HG03139 (cell line): ENCODE results near the gene FOXO1.
"Not testable (repeated sequence)": the region's sequence is repeated elsewhere in the genome, so short reads cannot be mapped to it uniquely, and the experiment has no call there.

Source experiments
- ATAC-seq: cut with Tn5 transposase; IDR thresholded peaks from one replicate; pipeline ENCODE4 v1.9.1; 2021; ENCODE audit not compliant: unreplicated experiment

FOXO1 gene

DNA sequence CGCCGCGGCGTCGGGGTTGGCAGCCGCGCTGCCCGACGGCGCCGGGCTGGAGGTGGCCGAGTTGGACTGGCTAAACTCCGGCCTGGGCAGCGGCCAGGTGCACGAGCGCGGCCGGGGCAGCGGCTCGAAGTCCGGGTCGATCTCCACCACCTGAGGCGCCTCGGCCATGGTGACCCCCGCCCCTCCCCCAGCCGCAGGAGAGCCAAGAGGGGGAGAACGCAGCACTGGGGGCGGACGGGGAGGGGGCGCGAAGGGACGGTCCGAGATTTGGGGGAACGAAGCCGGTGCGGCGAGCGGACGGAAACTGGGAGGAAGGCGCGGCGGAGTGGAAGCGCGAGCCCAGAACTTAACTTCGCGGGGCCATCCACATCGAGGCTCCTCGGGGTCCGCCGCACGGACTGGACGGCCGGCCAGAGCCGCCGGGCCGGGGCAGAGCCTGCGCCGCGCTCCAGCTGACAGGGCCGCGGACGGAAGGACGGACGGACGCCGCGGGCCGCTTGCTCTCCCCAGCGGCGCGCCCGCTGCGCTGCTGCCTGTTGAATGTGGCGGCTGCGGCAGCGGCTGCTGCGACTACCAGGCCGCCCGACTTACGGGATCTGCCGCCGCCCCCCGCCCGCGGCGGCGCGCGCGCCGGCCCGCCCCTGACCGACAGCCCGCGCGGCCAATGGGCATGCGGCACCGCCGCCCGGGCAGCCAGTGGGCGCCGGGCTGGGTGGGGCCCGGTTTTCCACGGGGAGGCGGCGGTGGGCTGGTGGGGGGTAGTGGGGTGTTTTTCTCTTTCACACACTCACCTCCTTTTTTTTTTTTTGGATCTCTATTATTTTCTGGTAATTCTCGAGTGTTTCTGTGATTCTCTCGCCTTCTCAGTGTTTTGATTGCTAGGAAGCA lies at the start of gene FOXO1:
Gene FOXO1, minus strand, starts transcription at position 597 of the 888 bp plus-strand sequence. Its CDS starts 429 bp downstream, at position 168.
- peak; percentile 42 for ATAC-seq

DNA sequence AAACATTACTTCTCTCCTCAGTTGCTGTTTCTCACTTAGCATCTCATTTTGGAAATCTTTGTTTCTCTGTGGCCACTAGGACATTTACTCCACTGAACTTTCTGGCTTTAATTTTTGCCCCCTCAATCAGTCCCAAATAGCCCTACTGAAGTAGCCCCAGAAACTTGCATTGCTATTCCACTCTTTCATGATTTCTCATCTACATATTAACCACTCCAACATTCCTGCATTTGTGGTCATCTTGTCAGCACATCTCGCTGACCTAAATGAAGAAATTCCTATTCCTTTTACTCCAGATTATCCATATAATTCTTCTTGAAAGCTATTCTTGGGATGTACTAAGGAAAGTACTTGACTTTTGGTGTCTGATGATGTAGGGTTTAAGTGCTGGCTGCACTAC lies 48.0 kb upstream of the FOXO1 start:
- ATAC-seq = not testable (repeated sequence)

DNA sequence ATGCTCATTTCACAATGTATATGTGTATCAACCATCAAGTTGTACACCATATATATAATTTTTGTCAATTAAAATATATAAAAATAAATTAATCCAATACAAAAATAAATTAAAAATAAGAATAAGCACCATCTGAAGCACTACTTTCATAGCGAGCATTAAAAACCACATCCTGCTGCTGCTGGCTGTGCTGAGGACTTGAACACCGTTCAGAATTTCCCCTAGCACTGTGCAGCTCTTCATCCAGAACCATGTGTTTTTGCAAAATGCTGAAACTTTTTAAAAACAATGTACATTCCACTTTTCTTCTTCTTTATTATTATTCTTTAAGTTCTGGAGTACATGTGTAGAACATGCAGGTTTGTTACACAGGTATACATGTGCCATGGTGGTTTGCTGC lies 40.0 kb upstream of the FOXO1 start:
- ATAC-seq = no peak

DNA sequence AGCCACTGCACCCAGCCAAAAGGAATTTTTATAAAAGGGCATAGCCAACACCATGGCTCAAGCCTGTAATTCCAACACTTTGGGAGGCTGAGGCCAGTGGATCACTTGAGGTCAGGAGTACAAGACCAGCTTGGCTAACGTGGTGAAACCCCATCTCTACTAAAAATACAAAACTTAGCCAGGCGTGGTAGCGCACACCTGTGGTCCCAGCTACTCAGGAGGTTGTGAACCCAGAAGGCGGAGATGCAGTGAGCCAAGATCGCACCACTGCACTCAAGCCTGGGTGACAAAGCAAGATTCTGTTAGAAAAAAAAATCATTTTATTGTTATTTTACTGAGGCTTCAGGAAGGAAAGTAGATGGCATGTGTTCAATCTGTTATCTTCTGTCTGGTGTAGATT lies 31.3 kb upstream of the FOXO1 start:
- peak; percentile 57 for ATAC-seq

DNA sequence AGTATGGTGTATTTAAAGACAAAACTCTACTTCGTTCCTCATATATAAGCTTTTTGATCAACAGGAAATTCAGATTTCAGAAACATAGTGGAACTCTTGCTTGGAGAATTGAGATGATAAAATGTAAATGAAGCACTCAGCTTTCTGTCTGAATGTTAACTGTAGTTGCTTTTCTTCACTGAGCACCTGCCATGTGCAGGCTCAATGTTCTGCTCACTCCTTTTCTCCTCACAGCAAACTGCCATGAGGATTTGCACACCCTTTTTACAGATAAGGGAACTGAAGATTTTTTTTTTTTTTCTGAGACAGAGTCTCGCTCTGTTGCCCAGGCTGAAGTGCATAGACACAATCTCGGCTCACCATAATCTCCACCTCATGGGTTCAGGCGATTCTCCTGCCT lies 28.0 kb upstream of the FOXO1 start:
- ATAC-seq = no peak

DNA sequence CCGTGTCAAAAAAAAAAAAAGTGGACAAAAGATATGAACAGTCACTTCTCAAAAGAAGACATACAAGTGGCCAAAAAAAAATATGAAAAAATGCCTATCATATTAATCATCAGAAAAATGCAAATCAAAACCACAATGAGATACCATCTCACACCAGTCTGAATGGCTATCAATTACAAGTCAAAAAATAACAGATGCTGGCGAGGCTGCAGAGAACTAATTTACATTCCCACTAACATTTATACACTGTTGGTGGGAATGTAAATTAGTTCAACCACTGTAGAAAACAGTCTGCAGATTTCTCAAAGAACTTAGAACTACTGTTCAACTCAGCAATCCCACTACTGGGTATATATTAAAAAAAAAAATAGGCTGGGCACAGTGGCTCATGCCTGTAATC lies 26.5 kb upstream of the FOXO1 start:
- ATAC-seq = peak; percentile 37

DNA sequence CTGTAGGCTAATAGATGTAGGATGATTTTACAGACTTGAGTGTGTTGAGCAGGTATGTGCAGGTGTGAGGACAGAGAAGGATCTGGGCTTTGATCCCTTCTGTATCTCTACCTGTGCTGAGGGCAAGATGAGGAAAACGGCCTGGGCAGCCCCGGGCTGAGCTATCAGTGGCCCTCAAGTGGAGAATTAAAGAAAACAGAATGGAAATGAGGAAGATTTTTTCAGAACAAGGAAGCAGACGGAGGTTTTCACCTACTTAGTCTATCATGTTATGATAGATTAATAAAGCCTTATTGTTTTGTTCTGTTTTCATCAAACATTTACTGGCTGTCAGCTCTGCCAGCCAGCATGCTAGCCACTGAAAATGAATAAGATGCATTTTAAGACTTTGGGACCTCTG lies 22.3 kb upstream of the FOXO1 start:
- no peak for ATAC-seq

DNA sequence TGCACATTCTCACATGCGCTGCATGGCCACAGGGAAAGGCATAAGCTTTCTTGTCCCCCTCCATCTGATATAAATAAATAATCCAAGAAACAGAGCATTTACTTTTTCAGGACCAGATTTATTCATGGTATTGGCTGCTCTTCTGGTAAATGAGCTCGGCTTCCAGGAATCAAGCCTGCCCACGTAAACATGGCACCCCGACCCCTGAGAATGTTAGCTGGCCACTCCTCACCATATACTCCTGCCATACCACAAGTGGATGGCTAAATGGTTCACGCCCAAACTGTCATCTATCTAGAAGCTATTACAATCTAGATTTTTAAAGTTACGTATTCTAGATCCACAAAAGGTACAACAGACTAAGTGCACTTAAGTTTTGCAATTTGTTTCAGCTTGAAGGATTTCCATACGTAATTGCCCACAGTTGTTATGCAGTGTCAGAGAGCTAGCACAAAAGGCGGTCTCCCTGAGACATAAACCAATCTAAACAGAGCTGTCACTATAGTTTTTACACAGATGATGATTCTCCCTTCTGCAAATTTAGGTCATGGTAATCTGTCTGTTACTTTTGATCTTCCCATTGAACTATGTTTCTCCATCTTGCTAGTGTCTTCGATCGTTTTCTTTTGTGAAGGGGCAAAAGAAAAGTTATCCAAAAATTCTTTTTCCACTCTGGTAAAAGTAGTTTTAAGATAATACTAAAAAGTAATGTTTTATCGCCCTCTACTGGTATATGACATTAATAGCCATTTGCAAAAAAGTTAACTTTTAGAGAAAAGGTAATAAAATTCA lies 16.2 kb upstream of the FOXO1 start:
- ATAC-seq = no peak

DNA sequence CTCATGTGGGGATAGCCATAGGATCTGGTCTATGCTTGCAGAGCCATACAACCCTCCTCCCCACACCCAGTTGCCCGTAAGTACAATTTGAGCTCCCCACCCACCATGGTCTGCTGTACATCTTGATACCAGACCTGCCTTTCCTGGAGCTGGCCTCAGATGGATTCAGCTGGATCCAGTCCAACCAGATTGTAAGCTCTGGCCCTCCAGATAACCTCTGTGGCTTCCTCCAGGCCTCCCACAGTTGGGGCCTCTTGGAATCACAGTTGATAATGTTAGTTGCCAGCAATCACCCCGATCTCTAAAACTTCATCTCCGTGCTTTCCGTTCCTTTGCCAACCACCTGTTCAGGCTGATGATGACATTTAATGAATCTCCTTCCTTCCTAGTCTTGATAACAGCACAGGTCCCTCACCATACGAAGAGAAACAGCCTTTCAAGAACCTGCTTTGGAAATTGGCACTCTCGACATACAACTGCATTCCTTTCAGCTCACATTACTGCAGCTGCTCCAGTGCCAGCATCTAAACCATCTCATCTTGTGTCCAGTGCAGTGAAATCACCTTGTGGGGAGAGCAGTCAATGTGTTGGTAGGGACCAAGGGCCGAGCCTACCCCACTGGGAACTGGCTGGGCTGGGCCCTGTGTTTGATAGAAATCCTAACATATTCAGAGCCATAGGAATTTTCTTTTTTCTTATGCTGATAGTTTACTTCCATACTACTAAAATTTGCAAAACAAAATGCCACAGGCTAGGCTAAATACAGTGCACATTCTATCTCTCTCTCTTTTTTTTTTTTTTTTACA lies 15.1 kb upstream of the FOXO1 start:
- ATAC-seq = no peak

DNA sequence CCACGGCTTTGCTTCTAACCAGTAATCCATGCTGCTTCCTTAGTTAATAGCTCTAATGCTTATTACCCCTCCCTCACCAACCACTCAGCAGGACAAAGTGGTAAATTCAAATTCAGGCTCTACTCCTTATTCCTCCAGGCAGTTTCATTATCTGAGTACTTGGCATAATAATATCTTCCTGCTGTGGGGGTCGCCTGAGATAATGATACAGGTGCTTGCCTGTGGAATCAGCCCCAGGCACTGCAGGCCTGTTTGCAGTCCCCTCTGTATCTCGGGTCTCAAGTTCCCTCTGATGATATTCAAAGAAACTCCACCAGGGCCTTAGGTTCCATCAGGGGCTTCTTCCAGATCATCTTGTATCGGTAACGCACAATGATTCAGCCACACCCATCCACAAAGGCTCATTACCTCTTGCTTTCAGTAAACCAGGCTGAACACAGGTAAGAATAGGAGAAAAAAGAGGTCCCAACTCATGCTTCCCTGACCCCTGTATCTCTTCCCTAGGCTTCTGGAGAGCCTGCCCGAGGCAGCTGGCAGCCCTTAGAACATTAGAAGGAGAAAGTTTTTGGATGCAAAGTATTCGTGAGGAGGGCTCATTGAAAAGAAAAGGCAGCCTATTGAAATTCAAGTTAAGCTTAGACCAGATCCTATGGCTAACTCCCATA lies 14.3 kb upstream of the FOXO1 start:
- ATAC-seq = no peak

DNA sequence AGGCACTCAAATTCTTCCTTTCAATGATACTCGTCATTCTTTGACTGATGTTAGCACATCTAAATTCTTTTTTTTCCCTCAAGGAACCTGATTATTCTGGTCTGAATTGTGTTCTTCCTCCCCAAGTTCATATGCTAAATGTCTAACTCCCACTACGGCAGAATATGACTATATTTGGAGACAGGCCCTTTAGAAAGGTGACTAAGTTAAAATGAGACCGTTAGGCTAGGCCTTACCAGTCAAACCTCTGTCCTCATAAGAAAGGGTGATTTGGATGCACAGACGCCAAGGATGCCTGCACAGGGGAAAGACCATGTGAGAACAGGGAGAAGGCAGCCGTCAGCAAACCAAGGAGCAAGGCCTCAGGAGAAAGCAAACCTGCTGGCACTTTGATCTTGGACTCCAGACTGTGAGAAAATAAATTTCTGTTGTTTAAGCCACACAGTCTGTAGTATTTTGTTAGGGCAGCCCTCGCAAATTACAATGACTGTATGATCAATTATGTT lies 13.1 kb upstream of the FOXO1 start:
- no peak for ATAC-seq

DNA sequence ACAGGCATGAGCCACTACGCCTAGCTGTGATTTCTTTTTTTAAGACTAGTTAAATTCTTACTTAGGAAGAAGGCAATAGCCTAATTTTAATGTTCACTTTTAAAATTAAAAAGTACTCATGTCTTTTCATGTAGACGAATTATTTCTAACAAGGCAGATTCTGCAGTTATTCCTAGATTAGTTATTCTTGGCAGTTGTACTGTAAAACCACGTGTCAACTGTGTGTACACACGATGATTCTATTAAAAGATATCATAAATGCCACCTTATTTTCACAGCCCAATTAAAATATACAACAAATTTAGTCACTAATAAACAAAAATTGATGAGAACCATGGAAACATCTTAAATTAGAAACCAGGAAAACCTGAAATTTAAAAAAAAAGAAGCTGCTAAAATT lies 10.6 kb upstream of the FOXO1 start:
- no peak for ATAC-seq

DNA sequence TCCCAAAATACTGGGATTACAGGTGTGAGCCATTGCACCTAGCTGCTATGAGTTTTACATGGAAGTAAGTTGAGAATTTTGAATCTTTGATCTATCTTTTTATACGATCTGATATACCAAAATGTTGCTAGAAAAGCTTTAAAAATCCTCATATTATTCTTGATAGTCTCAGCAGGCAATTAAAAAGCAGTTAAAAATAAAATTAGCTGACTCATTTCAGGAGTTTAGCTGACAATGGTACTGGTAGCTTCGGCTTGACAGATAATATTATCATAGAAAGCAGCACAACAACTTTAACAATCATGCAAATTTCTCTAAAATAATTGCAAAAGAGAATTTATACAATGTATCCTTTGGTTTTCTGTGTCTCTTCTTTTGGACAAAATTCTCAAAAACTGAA lies 9.6 kb upstream of the FOXO1 start:
- no peak for ATAC-seq

DNA sequence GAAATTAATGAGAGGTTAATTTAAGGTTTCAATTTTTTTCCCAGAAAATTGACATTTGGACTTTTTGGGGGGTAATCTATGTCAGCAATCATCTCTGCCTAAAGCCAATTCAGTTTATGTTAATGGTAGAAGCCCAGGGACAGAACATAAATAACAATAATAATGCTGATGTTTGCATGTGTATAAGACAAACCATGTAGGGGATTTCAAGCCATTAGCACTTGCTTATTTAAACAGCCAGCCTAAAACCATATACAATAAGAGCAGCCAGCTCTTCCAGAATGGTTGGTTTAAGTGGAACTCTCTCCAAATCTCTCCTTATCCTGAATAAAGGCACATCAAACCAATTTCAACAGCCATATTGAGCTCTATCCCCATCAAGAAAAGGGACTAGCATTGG lies 7.0 kb upstream of the FOXO1 start:
- no peak for ATAC-seq

DNA sequence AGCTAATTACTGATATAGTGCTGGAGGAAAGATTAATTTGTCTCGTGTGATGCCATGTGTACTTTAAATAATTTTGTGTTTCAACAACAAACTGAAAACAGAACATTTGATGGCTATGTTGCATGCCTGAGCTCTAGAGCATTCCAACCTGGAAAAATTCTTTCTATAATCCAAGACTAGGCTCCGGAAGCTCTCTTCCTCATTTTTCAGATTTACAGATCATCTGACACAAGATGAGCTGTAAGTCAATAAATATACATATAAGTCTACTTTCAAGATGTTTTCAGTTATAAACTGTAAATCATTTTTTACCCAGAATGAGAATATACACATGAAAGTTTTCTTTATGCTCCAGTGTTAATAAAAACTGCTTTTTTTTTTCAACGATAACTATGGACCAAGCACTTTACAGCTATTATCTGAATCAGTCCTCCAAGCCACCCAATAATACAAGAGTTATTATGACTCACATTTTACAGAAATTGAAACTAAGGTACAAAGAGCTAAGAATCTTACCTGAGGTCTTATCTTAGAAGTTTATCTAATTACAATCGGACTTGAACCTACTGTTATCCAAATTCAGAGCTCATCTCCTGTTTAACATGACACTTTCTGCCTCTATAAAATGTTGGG lies 6.4 kb upstream of the FOXO1 start:
- no peak for ATAC-seq

DNA sequence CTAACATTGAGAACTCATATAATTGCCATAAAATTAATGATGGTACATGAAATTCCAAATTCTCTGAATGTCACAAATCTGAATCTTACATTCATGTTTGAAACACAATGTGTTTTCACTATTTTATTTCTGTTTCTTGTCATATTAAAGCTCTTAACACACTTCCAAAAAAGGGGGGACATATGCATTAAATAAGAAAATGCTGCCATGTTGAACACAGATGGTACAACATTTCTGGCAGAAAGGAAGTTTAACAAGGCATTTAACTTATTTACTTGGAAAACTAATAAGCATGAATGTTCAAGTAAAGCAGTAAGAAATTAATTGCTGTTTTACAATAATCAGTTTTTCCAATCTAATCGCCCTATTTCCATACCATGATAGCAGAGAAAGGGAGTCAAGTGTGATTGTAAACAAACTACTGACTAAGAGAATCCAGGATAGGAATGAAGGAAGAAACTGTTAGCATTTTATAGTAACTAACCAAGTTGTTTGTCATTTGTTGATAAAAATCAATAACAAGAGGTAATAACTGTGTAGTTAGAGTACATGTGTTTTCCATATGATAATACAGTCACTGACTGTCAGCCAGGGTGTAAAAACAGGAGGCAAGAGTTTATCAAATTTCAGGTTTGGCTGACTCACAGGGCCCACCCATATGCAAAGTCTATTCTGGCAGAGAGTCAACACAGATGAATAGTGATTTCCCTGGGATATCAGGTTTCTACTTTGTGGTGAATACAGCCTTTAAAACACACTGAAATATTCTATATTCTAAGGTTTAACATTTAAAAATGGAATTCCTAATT lies 5.7 kb upstream of the FOXO1 start:
- ATAC-seq = no peak

DNA sequence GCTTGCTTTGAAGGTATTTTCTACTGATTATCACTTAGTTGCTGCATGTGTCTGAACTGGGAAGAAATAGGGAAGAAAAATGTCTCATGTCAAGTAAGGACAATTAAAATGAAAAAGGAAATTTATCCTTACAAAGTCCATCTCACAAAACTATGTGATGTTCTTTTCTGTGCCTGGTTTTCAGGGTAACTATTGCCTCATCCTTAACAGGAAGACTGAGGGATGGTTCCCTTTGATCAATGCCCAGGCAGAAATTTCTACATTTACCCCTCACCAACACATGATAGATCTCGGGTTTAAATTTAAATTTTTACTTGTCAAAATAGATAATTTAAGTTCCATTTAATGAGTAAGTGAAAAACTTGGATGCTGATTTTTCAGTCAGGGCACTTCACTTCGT lies 3.9 kb upstream of the FOXO1 start:
- ATAC-seq = no peak

DNA sequence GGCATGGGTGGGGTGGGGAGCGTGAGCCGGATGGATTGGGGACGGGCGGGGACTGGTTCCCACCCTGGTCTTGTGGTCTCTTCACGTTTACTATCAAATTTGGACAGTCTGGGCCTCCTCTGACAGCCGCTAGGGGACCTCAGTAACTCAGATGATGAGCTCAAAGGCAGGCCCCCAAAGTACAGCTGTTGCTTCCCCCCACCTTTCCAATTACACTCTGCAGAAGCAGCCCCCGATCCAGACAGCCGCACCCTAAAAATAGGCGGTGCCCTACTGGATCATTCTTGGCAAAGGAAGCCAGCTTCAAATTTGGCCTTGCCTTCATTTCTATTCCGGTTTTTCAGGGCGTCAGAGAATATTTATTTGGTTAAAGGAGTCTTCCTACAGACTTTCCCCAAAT lies 1.9 kb upstream of the FOXO1 start:
- ATAC-seq = no peak

DNA sequence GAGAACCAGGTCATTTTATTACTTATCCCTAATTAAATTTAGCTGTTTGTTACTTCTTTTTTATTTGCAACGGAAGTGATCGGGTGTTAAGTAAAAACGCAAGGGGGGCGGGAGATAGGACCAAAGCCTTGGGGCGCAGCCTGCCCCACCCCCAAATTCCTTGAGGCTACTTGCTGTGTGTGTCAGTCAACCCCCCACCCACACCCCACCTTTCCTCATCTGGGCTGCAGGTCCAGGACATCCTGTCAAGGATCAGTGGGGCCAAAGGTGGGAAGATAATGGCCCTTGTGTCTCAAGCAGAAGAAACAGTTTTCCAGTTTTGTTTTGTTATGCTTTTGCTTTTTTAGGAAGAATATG lies 1.2 kb upstream of the FOXO1 start:
- no peak for ATAC-seq
